Chondrocyte (in vitro differentiated cells): ENCODE measurements around the gene GRIK2. TPM values are rescaled to one million over a fixed set of nuclear protein-coding genes. Genes with fewer than 3 reads are reported as not detected.
A peak's percentile ranks its signal among the peaks of the same experiment; 100 is the strongest.
"Not testable (repeated sequence)": the region's sequence is repeated elsewhere in the genome, so short reads cannot be mapped to it uniquely, and the experiment has no call there.

Experiments used
- DNase-seq: peaks from one replicate; pipeline ENCODE4 v3.0.0; 2021; ENCODE audit warnings: mixed read lengths, low spot score
- H3K27ac Mint-ChIP-seq: one replicate; pipeline ENCODE4 v1.8.0; 2021; ENCODE audit warnings: mild to moderate bottlenecking, moderate library complexity, mixed read lengths; ENCODE audit not compliant: unreplicated experiment
- H3K27me3 Mint-ChIP-seq: 2 replicates; pipeline ENCODE4 v1.8.0; 2021; ENCODE audit warnings: low read depth, mixed read lengths
- H3K36me3 Mint-ChIP-seq: 2 replicates; pipeline ENCODE4 v1.8.0; 2021; ENCODE audit warnings: low read depth, mixed read lengths
- H3K4me1 Mint-ChIP-seq: 2 replicates; pipeline ENCODE4 v1.8.0; 2021; ENCODE audit warnings: low read depth, mild to moderate bottlenecking, mixed read lengths
- H3K4me3 Mint-ChIP-seq: one replicate; pipeline ENCODE4 v1.8.0; 2021; ENCODE audit warnings: mild to moderate bottlenecking, moderate library complexity, mixed read lengths; ENCODE audit not compliant: unreplicated experiment
- H3K9me3 Mint-ChIP-seq: 2 replicates; pipeline ENCODE4 v1.8.0; 2021; ENCODE audit warnings: low read depth, mixed read lengths
- CTCF ChIP-seq: fragments of 200-600 bp; sonication (generic); IDR thresholded peaks from 2 replicates; pipeline ENCODE4 v1.5.0; 2021; ENCODE audit warnings: antibody characterized with exemption, mild to moderate bottlenecking, moderate library complexity
- total RNA-seq: library from RNA; stranded (reverse); gene quantifications from 3 replicates; pipeline ENCODE4 v1.2.1, GENCODE V29; 2021

Gene GRIK2
- total RNA-seq, 1 donor from 2014 or later, result 8.2 TPM

DNA sequence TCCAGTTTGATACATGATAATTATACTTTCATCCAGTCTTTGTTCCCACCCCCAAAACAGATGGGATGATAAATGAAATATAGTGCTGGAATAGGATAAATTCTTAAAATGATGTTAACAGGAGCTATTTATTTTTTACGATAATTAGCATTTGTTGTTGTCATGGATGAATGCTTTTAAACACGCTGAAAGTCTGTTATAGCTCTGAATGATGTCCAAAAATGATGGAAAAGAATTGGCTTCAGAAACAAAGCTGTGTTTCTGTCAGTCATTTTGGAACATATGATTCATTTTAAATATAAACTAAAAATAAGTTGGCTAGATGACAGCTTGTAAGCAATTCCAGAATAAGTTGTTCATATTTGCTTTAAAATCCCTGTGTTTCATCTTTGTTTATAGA is 237.4 kb downstream of the GRIK2 start:
- Mint-ChIP-seq H3K27me3 (peaks cover 1% of the 10 kb centered on the region), H3K27ac (no peak overlapping the region), H3K9me3 (peaks cover 5% of the 10 kb centered on the region), H3K4me1 (peaks cover 5% of the 10 kb centered on the region), H3K4me3 (no peak overlapping the region), H3K36me3 (peaks cover 1% of the 10 kb centered on the region)
- no peak for DNase-seq
- no peak for TF ChIP-seq CTCF

GRCh38 chr6:101633081-101633480 is 239.6 kb downstream of the GRIK2 start:
- peaks cover 5% of the 10 kb centered on the region for H3K4me1 Mint-ChIP-seq
- peaks cover 5% of the 10 kb centered on the region for H3K9me3 Mint-ChIP-seq
- TF ChIP-seq CTCF, result no peak
- no peak for DNase-seq
- H3K27me3 Mint-ChIP-seq, result peaks cover 1% of the 10 kb centered on the region
- H3K36me3 Mint-ChIP-seq, result peaks cover 1% of the 10 kb centered on the region
- no peak overlapping the region for H3K4me3 Mint-ChIP-seq
- no peak overlapping the region for H3K27ac Mint-ChIP-seq

DNA sequence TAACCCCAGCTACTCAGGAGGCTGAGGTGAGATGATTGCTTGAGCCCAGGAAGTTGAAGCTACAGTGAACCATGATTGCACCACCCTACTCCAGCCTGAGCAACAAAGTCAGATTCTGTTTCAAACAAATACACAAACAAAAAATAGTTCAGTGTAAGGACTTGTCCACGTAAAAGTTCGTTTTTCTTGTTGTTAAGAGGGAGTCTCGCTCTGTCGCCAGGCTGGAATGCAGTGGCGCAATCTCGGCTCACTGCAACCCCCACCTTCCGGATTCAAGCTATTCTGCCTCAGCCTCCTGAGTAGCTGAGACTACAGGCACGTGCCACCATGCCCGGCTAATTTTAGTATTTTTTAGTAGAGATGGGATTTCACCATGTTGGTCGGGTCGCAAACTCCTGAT is 245.4 kb downstream of the GRIK2 start:
- not testable (repeated sequence) for H3K36me3 Mint-ChIP-seq, H3K9me3 Mint-ChIP-seq, H3K4me3 Mint-ChIP-seq, H3K4me1 Mint-ChIP-seq, H3K27me3 Mint-ChIP-seq, H3K27ac Mint-ChIP-seq, DNase-seq

DNA sequence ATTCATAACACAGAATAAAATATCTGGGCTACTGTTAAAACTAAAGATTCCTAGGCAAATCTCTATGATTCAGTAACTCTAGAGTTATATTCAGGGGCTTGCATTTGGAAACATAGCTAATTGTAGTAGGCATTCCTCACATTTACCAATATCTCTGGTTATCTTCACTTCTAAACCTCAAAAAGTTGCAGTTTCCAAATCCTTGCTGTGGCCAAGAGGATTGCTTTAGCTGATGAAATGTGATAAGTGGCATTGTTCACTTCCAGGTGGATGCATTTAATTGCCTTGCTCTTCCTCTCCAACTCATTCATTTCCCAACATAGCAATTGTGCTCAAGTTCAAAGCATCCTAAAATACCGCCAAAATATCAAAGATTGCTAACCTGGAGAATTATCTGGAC is 246.6 kb downstream of the GRIK2 start:
- peaks cover 1% of the 10 kb centered on the region for H3K36me3 Mint-ChIP-seq
- no peak overlapping the region for H3K4me3 Mint-ChIP-seq
- TF ChIP-seq CTCF, result no peak
- no peak overlapping the region for H3K27ac Mint-ChIP-seq
- no peaks in the 10 kb centered on the region for H3K9me3 Mint-ChIP-seq
- DNase-seq, result no peak
- peaks cover 1% of the 10 kb centered on the region for H3K27me3 Mint-ChIP-seq
- H3K4me1 Mint-ChIP-seq, result no peaks in the 10 kb centered on the region

DNA sequence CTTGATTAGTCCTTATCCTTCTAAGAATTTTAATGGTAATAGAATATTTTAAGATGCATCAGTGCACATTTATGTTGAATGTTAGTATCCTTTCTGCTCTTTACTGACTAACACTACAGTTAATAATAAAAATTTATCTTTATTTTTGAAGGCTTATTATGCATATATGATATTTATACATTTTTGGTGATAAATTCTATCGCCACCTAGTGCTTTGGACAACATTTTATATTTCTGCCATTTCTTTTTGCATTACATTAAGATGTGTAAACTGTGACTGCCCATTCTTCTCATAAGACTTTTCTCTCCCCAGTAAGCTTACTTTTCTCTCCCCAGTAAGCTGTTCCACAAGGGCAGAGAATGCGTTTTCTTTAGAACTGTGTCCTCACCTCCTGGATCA is 252.3 kb downstream of the GRIK2 start:
- TF ChIP-seq CTCF, result peak; percentile 75
- Mint-ChIP-seq H3K27me3 (no peaks in the 10 kb centered on the region), H3K9me3 (no peaks in the 10 kb centered on the region), H3K4me1 (no peaks in the 10 kb centered on the region), H3K27ac (no peak overlapping the region), H3K4me3 (no peak overlapping the region), H3K36me3 (no peaks in the 10 kb centered on the region)
- no peak for DNase-seq

- no peak overlapping the region for H3K4me3 Mint-ChIP-seq
- no peaks in the 10 kb centered on the region for H3K4me1 Mint-ChIP-seq
- no peak for DNase-seq
- no peak for TF ChIP-seq CTCF
- H3K36me3 Mint-ChIP-seq, result peaks cover 3% of the 10 kb centered on the region
- H3K27me3 Mint-ChIP-seq, result no peaks in the 10 kb centered on the region
- no peak overlapping the region for H3K27ac Mint-ChIP-seq
- no peaks in the 10 kb centered on the region for H3K9me3 Mint-ChIP-seq
These were observed 257.0 kb downstream of the GRIK2 start for GRCh38 chr6:101650402-101651100.
